ENCODE data around the gene DLG1.

DNA sequence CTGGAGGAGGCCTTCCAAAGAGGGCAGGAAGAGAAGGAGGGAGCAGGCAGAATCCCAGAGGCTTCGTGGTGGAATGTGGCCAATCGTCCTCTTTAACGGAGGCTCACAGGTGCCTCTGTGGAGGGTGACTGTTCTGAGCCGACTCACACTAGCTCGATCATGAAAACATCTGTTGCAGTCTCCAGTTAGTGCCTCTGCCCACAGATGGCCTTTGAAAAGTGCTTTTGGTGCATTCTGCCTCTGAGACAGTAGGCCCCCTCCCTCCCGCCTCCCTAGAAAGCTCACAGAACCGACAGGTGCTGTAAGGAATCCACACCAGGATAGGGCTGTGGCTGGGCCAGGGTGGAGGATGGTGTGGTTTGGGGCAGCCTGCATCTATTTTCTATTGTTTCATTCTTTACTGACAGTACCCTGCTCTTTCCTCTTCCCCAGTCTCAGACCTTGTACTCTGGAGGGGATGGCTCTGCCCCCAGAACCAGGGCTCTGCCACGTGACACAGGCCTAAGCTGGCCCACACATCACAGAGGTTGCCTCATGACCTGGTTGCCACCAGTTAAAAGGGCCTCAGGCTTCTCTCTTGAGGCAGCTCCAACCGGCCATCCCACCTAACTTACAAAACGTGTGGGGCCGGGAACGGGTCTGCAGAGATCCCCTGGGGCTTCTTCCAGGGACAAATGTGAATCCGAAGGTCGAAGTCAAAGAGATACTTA lies 302.6 kb downstream of the DLG1 start:
- TF ChIP-seq, protein P1, sequence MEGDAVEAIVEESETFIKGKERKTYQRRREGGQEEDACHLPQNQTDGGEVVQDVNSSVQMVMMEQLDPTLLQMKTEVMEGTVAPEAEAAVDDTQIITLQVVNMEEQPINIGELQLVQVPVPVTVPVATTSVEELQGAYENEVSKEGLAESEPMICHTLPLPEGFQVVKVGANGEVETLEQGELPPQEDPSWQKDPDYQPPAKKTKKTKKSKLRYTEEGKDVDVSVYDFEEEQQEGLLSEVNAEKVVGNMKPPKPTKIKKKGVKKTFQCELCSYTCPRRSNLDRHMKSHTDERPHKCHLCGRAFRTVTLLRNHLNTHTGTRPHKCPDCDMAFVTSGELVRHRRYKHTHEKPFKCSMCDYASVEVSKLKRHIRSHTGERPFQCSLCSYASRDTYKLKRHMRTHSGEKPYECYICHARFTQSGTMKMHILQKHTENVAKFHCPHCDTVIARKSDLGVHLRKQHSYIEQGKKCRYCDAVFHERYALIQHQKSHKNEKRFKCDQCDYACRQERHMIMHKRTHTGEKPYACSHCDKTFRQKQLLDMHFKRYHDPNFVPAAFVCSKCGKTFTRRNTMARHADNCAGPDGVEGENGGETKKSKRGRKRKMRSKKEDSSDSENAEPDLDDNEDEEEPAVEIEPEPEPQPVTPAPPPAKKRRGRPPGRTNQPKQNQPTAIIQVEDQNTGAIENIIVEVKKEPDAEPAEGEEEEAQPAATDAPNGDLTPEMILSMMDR (IDR thresholded peaks at IDR 0.05) = no peak
- TF ChIP-seq POLR2A (IDR thresholded peaks at IDR 0.05) = no peak

Data from adrenal gland (tissue), 5 donors.